ENCODE data around the gene PTGER2.

The PTGER2 gene, protein sequence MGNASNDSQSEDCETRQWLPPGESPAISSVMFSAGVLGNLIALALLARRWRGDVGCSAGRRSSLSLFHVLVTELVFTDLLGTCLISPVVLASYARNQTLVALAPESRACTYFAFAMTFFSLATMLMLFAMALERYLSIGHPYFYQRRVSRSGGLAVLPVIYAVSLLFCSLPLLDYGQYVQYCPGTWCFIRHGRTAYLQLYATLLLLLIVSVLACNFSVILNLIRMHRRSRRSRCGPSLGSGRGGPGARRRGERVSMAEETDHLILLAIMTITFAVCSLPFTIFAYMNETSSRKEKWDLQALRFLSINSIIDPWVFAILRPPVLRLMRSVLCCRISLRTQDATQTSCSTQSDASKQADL

DNA sequence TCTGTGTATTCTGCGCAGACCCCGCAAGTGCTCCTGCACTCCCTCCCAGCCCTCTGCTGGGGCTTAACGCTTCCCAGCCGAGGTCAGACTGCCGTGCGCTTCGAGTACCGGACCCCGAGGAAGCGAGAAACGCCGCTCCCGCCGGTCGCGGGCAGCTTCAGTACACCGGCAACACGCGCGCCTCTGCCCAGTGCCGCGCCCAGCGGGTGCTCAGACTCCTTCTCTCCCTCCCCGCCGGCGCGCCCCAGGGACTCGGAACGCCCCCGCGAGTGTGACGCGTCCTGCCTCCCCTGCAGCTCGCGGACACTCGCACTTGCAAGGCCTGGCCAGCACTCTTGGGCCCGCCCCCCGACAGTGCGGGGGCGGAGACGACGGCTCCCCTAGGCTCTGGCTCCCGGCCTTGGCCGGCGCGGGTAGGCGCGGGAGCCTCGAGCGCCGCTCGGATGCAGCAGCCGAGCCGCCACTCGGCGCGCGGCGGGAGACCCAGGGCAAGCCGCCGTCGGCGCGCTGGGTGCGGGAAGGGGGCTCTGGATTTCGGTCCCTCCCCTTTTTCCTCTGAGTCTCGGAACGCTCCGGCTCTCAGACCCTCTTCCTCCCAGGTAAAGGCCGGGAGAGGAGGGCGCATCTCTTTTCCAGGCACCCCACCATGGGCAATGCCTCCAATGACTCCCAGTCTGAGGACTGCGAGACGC lies at the start of gene PTGER2:
Gene PTGER2 (plus strand): TSS at position 410 of the 692 bp plus-strand sequence. CDS start 237 bp downstream, at position 647.
- DNase-seq (ENCODE audit: low read depth), result peak; percentile 71

DNA sequence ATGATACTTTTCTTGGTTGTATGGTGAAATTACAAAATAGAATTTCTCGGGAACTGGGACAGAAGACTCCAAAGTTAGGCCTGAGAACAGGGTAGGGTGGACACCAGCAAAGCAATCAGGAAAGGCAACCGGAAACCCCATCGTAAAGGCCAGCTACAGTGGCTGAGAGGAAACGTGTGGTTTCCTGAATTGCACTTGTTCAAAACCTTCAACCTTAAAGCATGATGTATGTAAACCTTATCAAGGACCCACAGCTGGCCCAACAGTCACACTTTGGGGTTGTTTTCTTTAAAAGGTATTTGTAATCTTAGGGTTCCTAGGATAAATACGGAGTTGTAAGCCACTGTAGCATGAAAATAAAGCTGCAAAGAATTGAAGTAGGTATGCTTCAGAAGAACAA lies 48.9 kb upstream of the PTGER2 start:
- no peak for DNase-seq (ENCODE audit: low read depth)

DNA sequence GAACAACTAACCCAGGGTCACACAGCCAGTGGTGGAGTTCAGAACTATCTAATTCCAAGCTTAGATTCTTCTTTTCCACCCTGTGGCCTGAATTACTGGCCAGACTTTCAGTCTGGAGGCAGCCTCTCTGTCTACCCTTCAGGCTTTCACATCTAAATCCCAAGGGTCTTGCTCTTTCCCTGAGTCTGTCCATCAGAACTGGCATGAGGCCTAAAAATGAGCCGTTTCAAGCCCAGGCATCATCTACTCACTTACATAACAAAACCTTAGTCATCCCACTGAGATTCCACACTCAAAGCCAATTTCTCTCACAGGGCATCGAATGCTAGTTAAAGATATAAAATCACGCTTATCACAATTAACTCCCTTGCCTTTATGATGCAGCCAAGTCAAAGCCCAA lies 47.9 kb upstream of the PTGER2 start:
- DNase-seq (ENCODE audit: low read depth), result no peak

DNA sequence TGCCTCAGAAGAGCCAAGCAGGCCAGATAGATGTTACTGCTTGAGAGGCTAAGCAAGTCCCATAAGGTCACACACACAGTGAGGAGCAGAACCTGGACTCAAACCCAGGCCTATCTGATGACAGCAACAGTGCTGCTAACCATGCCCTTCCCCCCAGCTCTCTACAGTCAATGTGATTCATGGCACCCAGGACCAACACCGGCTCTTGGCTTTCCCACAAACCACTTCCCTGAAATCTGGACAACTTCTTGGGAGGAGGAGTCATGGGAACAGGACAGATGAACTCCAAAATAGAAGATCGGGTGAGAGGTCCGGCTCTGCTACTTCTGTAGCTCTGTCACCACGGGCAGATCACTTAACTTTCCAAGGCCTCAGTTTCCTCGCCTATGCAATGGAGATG lies 47.3 kb upstream of the PTGER2 start:
- DNase-seq (ENCODE audit: low read depth), result no peak

DNA sequence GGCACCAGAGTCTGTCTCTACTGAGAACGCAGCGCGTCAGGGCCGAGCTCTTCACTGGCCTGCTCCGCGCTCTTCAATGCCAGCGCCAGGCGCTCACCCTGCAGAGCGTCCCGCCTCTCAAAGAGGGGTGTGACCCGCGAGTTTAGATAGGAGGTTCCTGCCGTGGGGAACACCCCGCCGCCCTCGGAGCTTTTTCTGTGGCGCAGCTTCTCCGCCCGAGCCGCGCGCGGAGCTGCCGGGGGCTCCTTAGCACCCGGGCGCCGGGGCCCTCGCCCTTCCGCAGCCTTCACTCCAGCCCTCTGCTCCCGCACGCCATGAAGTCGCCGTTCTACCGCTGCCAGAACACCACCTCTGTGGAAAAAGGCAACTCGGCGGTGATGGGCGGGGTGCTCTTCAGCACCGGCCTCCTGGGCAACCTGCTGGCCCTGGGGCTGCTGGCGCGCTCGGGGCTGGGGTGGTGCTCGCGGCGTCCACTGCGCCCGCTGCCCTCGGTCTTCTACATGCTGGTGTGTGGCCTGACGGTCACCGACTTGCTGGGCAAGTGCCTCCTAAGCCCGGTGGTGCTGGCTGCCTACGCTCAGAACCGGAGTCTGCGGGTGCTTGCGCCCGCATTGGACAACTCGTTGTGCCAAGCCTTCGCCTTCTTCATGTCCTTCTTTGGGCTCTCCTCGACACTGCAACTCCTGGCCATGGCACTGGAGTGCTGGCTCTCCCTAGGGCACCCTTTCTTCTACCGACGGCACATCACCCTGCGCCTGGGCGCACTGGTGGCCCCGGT lies 46.4 kb upstream of the PTGER2 start, which contains the start of gene PTGDR:
Gene PTGDR (plus strand): TSS at position 198 of the 778 bp plus-strand sequence. CDS start 117 bp downstream, at position 315.
- no peak for DNase-seq (ENCODE audit: low read depth)

DNA sequence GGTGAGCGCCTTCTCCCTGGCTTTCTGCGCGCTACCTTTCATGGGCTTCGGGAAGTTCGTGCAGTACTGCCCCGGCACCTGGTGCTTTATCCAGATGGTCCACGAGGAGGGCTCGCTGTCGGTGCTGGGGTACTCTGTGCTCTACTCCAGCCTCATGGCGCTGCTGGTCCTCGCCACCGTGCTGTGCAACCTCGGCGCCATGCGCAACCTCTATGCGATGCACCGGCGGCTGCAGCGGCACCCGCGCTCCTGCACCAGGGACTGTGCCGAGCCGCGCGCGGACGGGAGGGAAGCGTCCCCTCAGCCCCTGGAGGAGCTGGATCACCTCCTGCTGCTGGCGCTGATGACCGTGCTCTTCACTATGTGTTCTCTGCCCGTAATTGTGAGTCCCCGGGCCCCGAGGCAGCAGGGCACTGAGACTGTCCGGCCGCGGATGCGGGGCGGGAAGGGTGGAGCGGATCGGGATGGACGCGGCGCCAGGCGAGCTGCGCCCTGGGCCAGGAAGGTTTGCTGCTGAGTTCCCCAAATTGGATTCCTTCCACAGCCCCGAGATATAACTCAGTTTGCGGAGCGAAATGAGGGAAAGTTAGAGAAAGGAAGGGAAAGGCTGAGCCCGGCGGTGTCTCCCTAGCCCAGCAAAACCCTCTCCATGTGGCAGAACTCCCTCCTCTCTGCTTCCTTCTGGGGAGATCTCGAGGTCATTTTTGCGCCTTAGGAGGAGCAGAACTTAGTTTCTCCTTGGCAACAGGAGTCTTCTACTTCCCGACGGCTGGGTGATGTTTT lies 45.6 kb upstream of the PTGER2 start:
- DNase-seq (ENCODE audit: low read depth), result no peak

DNA sequence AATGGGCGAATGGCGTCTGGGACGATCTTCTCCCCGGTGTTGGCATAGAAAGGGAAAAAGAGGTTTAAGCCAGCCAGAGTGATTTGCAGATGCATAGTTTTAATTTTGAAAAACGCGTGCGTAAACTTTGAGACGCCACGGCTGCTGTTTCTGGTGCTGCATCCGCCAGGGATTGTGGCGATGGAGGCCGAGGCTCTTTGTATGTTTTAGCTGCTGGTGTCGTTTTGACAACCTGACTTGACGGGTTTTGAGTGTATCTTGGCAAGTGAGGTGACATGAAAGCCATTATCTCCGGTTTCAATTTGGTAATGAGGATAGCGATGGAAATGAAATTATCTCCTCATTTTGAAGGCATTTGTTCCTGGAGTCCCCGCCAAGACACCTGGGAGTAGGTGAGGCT lies 45.0 kb upstream of the PTGER2 start:
- no peak for DNase-seq (ENCODE audit: low read depth)

DNA sequence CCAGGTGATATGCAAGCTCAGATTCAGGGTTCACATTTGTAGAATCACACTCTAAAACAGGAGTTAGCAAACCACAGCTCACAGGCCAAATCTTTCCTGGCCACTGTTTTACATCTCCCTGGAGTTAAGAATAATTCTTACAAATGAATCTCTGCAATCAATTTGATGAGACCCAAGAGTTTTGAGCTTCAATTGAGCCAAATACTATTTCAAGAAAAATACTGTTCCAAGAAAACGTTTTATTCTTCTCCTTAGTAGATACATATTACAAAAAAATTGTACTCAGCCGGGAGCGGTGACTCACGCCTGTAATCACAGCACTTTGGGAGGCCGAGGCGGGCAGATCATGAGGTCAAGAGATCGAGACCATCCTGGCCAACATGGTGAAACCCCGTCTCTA lies 44.1 kb upstream of the PTGER2 start:
- no peak for DNase-seq (ENCODE audit: low read depth)

DNA sequence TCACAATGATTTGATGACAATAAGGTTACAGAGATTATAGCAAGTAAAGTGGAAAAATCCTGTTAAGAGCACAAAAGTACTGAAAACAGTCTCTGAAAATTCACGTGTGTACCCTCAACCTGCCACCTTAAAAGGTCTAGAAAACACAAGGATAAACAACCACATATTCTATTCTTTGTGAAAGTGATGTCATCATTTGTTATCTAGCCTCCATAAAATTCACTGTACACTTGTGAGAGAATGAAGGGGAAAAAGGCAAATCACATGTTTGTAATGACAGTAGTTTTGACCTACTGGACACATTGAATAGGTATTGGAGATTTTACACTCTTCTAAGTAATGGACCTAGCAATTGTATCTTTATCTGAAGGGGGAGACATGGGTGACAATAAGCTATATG lies 42.6 kb upstream of the PTGER2 start:
- DNase-seq (ENCODE audit: low read depth), result no peak

DNA sequence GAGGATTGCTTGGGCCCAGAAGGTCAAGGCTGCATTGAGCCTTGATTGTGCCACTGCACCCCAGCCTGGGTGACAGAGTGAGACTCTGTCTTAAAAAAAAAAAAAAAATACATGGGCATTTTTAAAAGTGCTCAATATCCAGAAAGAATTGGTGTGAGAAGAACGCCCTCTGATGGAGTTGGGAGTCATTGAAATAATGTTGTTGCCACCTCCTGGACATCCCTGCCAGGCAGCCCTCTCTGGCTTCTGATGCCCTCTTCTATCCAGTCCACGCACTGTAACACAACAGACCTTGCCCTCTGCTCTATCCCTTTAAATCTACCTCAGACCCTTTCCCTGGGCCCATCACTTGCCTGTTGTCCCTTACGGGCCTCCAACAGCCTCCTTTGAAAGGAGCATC lies 41.7 kb upstream of the PTGER2 start:
- no peak for DNase-seq (ENCODE audit: low read depth)

DNA sequence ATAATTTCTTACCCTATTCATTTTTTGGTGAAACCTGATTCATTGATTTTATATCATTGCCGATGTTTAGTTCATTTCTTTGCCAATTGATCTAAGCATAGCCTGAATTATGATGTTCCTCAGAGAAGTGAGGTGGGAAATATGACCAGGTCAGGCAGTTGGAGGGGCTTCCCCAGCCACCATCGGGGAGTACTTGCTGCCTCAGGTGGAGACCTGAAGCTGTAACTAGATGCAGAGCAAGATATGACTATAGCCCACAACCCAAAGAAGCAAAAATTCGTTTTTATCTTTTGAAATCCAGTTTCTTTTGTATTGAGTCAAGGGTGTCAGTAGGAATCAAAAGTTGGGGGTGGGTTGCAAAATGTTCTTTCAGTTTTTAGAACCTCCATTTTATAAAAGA lies 38.7 kb upstream of the PTGER2 start:
- DNase-seq (ENCODE audit: low read depth), result no peak

DNA sequence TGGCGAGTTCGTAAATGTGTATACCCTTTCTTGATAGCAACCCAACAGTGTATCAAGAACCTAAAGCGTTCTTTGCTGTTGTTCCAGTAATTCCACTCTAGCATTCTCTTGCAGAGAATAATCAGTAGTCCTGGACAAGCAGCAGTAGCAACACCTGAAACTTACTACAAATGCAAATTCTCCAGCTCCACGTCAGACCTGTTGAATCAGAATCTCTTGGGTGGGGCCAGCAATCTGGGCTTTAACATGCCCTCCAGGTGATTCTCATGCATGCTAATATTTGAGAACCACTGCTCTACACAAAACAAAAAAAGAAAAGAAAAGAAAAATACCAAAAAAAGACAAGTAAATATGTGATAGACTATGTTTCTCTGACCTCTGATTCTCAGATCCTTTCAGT lies 36.6 kb upstream of the PTGER2 start:
- no peak for DNase-seq (ENCODE audit: low read depth)

DNA sequence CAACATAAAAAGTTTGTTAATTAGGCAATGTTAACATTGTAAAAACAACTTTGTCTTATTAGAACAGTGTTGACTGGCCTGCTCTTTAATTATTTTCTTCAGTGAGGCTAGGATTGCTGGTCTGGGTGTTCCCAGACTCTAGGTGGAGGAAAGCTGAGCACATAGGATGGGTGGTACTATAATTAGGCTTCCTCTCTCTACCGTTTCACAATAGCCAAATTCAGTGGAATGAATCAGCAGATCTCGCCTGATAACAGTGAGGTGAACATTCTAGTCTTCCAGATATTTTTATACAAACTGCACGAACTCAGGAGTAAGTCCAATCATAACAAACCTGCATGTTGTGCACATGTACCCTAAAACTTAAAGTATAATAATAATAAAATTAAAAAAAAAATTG lies 34.7 kb upstream of the PTGER2 start:
- no peak for DNase-seq (ENCODE audit: low read depth)

DNA sequence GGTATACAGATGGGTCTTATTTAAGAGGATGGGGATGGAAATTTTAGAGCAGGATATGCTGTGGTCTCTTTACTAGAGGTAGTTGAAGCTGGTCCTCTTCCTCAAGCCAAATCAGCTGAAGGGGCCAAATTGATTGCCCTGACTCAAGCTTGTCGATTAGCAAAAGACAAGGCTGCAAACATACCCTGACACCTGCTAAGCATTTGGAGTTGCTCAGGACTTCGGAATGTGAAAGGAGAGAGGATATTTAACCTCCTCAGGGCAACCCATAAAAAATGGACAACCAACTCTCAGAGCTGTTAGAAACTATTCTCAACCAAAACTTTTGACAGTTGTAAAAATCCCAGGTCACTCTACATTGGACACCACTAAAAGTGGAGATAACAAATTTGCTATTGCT lies 31.0 kb upstream of the PTGER2 start:
- DNase-seq (ENCODE audit: low read depth), result no peak

DNA sequence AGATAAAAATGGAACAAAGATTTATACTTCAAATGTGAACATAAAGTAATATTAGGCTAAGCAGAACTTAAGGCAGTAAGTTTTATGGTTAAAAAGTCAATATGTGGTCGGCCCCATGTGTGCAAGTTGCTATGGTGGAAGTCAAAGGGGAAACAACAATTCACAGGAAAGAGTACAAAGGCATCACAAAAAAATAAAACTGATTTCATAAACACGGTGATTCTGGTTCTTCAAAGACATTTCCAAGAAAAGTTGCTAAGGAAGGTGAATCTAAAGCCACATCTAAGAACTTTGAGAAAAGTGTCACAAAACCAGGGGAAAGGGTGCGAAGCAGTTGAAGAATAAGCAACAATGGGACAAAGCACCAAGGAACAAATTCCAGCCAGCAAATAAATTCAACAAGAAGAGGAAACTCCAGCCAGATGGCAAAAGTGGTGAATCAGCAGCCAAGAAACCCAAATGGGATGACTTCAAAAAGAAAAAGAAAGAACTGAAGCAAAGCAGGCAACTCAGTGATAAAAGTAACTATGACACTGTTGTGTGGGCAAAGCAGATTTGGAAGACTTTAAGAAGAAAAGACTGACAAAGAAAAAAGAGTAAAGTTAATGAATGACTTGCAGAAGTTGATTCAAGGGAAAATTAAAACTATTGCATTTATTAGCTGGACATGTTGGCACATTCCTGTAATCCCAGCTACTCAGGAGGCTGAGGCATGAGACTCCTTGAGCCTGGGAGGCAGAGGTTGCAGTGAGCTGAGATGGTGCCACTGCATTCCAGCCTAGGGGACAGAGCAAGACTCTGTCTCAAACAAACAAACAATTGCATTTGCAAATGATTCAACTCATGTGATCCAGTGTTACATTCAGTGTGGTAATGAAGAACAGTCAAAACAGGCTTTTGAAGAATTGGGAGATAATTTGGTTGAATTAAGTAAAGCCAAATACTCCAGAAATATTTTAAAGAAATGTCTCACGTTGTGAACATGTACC lies 27.2 kb upstream of the PTGER2 start:
- no peak for DNase-seq (ENCODE audit: low read depth)

DNA sequence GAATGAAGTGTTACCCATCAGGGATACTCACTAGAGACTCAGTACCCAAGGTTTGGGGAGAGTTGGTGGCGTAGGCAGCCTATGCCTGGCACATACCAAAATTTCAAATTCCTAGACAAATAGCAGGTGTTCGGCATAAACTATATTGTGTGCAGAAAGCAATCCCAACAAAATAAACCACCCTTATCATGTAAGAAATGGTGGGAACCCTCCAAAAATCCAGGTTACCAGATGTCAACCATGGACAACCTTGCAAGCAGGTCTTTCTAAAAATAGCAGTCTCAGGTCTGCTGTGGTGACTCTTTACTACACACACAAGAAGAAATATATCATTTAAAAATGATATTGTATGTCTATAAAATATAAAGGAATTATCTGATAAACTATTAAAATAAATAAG lies 17.7 kb upstream of the PTGER2 start:
- no peak for DNase-seq (ENCODE audit: low read depth)

DNA sequence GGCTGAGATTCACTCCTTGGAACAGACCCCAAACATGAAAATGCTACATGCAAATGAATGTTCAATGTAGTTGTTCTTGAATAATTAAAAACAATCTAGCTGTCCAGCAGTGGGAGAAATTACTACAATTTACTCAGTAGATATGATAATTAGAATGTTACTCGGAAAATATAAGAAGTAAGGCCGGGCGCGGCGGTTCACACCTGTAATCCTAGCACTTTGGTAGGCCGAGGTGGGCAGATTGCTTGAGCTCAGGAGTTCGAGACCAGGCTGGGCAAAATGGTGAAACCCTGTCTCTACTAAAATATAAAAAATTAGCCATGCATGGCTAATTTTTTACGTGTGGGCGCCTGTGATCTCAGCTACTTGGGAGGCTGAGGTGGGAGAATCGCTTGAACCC lies 15.3 kb upstream of the PTGER2 start:
- DNase-seq (ENCODE audit: low read depth), result no peak

DNA sequence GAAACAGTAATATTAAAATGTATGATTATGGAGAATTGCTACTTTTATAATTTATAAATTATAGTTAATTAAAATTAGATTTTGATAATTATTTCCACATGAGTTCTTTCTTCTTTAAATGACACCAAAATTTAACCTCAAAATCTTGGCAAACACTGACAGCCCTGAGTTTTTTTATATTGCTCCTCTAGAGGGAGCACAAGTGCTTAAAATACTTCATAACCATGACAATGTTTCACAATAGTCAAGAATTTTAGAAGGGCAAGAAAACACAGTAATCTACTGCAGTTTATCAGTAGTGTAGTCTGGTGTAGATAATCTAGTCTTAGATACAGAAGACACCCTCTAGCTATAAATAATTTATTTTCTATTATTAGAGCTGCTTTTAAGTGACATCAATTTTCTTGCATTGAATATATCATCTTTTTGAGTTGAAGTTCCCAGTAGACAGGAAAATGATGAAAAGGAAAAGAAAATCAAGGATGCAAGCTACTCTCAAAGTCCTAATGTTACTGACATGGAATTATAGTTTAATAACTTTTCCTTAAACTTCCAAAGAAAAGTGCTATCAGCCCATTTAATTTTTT lies 14.3 kb upstream of the PTGER2 start:
- DNase-seq (ENCODE audit: low read depth), result no peak

DNA sequence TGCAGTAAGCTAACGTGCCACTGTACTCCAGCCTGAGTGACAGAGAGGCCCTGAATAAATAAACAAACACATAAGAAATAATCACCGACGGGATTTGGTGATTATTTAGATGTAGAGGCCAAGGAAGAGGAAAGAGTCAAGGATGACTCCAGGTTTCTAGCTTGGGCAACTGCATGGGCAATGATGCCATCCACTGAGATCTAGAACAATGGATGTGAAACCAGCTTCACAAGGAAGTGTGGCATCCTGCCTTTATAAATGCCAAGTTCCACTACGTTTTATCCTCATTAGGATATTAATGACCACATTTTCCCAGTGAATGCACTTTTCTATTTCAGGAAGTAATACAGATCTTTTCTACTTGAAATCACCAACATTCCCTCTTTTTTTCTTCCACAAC lies 10.9 kb upstream of the PTGER2 start:
- DNase-seq (ENCODE audit: low read depth), result no peak

DNA sequence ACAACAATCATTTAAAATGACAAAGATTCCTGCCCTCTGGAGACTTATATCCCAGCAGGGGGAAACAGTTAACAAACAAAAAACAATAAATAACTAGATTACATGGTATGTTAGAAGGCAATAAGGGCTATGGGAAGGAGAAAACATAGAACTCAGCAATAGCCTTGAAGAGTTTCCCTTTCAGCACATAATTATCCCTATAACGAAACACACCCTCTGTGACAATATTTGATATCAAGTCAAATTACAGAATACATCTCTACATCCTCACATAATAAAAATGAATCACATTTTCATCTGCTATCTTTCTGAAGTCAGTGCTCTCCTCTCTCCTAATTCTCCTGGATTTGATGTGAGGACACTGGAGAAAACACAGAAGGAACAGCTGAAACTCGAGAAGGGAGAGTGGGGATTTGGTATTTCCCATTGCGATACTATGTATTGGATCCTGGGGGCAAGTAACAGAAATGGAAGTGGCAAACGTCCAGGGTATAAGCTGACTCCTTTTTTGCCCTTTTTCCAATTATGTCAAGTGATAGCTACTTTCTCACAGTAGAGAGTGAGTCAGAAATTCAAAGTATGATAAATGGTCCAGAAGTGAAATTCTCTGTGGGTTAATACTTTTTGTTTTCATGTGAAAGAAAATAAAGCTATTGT lies 9.7 kb upstream of the PTGER2 start:
- DNase-seq (ENCODE audit: low read depth), result no peak
